Activated CD4-positive, alpha-beta T cell treated with anti-CD3 and anti-CD28 coated beads, Interleukin-2, amount 50 U/mL, for 16 hours (primary cell): ENCODE measurements around the gene ASAP2.

ENCODE experiments used
- DNase-seq: peaks from one replicate; pipeline ENCODE4 v3.0.0-alpha.2; 2020

ASAP2 gene

GRCh38 chr2:9184361-9184760 lies 22.3 kb upstream of the ASAP2 start:
- DNase-seq = no peak

GRCh38 chr2:9187620-9188214 lies 18.9 kb upstream of the ASAP2 start:
- DNase-seq = no peak

GRCh38 chr2:9188823-9189222 lies 17.8 kb upstream of the ASAP2 start:
- DNase-seq = no peak

GRCh38 chr2:9189901-9190300 lies 16.7 kb upstream of the ASAP2 start:
- no peak for DNase-seq

GRCh38 chr2:9191041-9191481 lies 15.6 kb upstream of the ASAP2 start:
- no peak for DNase-seq

- no peak for DNase-seq
Observed at GRCh38 chr2:9192712-9193111, 13.9 kb upstream of the ASAP2 start.

GRCh38 chr2:9194352-9194751 lies 12.3 kb upstream of the ASAP2 start:
- no peak for DNase-seq

GRCh38 chr2:9196637-9197036 lies 10.0 kb upstream of the ASAP2 start:
- DNase-seq = no peak

GRCh38 chr2:9197916-9198315 lies 8.7 kb upstream of the ASAP2 start:
- DNase-seq = no peak

GRCh38 chr2:9199716-9200632 lies 6.6 kb upstream of the ASAP2 start:
- DNase-seq = no peak

GRCh38 chr2:9200633-9201015 lies 6.0 kb upstream of the ASAP2 start:
- DNase-seq = no peak

- DNase-seq = no peak
Observed at GRCh38 chr2:9201185-9201891, 5.3 kb upstream of the ASAP2 start.

GRCh38 chr2:9203006-9203405 lies 3.6 kb upstream of the ASAP2 start:
- DNase-seq = no peak

- no peak for DNase-seq
Observed at GRCh38 chr2:9203876-9204275, 2.7 kb upstream of the ASAP2 start.

- no peak for DNase-seq
Observed at GRCh38 chr2:9204939-9205338, 1.7 kb upstream of the ASAP2 start.

- no peak for DNase-seq
Observed at GRCh38 chr2:9205486-9205885, 1.1 kb upstream of the ASAP2 start.

- no peak for DNase-seq
Observed at GRCh38 chr2:9206991-9207640, 504 bp downstream of the ASAP2 start.

- DNase-seq = no peak
Observed at GRCh38 chr2:9207641-9208311, 1.2 kb downstream of the ASAP2 start.

- no peak for DNase-seq
Observed at GRCh38 chr2:9208875-9209274, 2.3 kb downstream of the ASAP2 start.

- no peak for DNase-seq
Observed at GRCh38 chr2:9210030-9210429, 3.4 kb downstream of the ASAP2 start.

- no peak for DNase-seq
Observed at GRCh38 chr2:9211496-9211895, 4.9 kb downstream of the ASAP2 start.

GRCh38 chr2:9212010-9212635 lies 5.5 kb downstream of the ASAP2 start:
- DNase-seq = no peak
